Stimulated activated CD4-positive, alpha-beta T cell treated with anti-CD3 and anti-CD28 coated beads, Interleukin-1b, Interleukin-23, amount 100 ng/mL, for 24 hours (primary cell): ENCODE results near the gene GULP1.

ENCODE experiments used
- DNase-seq, 4 experiments: peaks; one replicate each; pipeline ENCODE4 v3.0.0-alpha.2; 2020; ENCODE audit warnings: low read depth in 4 of 4, low spot score in 1 of 4

GULP1 gene

DNA sequence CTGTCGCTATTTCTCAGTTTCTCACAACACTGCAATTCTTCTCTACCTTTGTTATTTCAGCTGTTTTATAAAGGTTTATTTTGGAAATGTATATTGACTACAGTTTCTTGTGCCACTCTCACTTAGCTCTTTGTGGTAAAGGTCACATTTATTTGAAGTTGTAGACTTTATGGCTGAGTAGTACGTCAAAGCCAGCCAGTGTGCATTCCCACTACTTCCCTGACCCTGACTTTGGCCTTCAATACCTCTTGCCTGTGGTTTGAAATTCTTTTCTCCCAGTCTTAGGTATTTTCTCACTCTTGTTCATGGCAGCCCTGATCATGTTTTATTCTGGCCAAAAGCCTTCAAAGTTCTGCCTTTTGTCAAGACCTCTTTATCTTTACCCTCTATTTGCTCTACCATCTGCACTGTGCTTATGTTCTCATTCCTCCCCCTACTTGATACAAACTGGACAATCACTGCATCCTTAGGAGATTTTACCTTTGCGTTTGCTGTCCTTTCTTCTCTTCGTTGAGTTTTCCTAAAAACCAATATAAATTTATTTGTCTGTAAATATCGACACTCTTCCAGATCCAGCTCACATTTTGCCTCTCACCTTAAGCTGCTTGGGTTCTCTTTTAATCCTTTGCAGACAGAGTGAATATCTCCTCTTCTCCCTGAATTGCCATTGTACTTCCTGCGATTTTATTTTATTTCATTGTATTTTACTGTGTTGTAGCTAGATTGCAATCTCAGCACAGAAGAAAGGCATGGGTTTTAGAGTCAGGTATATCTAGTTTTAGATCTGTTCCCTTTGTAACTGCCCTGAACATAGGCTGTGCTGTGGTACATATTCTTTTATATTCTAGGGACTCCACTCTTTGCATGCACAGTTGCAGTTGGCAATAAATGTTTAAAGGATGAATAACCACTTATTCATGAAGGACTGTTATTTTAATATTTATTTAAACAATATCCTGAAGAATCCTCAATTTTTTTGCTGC is 31.2 kb downstream of the GULP1 start:
- DNase-seq, result no peak

DNA sequence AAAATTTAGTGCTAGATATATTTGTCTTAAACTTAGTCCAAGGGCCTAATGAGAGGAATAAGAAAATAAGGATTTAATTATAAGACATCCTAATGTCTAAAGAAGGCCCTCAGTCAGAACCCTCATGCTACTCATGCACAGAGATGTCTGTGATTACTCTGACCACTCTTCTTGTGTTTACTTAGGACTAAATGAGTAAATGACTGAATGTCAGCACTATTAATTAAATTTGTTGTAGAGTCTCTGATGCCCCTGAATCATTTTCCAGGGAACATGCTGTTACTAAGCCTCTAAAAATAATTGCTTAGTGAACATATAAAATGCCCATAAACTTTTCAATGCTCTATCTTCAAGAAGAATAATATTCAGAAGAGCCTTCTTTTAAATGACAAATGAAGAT is 32.4 kb downstream of the GULP1 start:
- no peak for DNase-seq

DNA sequence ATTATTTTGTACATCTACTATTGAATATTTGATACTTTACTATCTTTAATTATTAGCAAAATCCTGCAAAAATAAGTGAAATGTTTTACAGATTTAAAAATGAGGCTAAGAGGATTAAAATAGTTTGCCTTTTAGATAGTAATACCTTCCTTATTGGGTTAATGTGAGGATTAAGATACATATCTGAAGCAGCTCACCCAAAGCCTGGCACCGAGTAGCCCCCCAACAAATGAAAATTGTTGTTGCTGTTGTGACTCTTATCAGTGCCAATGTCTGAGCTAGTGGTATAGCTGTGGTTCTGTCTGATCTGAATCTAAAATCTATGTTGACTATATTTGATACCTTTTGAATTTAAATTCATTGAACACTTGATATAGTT is 34.6 kb downstream of the GULP1 start:
- DNase-seq, result no peak

DNA sequence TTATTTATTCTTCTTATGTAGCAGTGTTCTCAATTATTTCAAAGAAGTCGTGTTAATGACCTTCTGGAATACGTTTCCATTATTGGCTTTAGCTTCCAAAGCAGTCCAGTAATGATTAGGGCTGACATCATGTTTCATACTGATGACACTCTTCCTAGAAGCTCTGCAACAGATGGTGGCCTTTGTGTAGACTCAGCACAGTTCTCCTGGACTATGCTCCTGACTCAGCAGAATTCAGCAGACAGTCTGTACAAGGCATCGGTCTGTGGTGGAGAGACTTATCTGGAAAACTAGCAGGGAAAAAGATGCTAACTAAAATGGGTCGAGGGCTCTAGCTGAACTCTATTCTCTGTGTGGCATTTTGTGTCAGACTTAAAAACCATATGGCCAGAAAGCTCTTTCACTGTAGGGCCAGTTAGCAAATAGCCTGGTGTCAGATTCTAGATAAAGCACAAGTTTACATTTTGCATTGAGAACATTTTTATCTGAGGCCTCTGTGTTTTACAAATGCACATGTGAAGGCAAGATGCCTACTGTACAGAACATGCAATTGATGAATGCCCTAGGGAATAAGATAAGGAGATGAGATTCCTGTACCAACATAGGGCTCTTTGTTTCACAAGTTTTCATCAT is 35.1 kb downstream of the GULP1 start:
- no peak for DNase-seq

DNA sequence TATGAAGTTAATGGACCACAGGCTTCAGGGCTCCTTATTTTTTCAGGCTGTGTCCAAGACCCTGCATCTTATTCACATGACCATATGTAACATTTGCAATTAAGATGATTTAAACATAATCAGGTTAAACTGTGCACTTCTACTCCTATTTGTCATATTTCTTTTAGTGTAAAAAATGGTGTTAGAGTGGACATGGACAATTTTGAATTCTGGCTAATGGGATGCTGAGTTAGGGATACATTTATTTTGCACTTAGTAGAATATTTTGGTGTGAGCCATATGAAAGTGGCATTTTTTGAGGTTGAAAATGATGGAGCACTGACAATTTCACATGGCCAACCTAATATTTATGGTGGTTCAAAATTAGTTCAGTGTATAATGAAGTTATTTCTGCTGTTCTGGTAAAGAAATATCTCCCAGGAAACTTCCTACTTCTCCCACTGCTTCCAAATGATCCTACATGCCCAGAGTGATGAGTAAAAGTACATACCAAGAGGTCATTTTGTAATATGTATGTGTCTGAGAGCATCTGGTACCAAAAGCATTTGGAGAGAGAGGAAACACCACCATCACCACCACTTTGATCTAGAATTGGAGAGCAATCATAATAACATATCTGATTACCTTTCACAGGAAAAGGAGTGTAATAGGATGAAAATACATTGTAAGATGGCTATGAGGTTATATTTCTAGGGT is 36.0 kb downstream of the GULP1 start:
- no peak for DNase-seq

DNA sequence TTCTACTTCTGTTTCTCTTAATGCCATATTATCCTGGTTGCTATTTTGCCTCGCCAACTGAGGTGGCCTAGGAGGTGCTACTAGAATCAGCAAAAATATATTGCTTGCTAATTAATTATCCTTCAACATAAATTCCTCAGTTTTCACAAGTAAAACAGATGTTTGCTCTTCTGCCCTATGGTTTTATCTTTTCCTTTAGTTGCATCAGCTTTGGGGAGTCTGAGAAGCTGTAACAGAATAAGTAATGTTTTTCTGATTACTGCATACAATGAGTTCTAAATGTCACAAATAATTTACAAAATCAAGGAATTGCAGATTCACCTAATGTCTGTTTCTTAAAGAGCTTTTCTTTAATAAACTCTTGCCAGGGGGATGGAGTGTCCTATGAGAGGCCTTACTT is 36.7 kb downstream of the GULP1 start:
- no peak for DNase-seq

DNA sequence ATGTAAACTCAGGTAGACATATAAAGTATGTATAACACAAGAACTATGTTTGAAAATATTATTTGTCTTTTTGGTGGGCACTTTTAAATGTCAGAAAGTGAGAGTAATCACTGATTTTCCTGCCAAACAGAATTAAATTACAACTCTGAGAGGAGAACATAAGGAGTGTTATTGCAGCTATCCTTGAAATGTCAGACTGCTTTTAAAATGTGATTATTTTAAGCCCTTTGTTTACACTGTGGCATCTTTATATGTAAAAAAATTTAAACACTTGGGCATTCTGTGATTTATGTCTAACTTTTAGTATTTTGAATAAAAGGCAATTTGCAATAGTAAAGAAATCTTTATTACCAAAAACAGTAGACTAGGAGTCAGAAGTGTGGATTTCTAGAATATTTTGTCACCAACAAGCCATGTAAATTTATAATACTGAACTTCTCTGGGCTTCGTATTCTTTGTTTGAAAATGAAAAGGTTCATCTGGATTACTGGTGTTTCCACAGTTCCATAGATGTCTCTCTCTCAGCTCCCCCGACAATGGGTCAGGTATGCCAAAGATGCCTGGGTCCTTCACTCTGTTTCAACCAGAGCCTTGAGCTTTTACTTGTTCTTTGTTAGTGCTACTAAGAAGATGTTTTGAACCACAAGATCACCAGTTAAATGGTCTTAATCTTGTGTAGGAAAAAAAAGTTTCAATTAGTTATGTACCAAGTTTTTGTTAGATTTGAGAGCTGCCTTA is 38.8 kb downstream of the GULP1 start:
- no peak for DNase-seq

DNA sequence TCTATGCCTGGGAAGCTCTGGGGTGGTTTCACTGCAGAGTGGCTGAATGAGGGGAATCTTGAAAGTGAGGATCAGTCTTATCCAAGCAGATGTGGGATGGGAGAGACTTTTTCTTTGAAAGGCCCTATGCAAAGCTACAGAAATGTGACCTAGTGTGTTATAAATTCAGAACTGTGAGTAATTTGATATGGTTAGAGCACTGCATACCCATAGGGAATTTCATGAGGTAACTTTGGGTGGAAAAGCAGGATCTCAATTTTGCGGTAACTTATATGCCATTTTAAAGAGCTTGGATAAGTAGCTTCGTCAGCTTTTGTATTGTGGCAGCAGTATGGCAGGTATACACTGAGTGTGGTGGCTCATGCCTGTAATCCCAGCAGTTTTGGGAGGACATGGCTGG is 40.9 kb downstream of the GULP1 start:
- no peak for DNase-seq

DNA sequence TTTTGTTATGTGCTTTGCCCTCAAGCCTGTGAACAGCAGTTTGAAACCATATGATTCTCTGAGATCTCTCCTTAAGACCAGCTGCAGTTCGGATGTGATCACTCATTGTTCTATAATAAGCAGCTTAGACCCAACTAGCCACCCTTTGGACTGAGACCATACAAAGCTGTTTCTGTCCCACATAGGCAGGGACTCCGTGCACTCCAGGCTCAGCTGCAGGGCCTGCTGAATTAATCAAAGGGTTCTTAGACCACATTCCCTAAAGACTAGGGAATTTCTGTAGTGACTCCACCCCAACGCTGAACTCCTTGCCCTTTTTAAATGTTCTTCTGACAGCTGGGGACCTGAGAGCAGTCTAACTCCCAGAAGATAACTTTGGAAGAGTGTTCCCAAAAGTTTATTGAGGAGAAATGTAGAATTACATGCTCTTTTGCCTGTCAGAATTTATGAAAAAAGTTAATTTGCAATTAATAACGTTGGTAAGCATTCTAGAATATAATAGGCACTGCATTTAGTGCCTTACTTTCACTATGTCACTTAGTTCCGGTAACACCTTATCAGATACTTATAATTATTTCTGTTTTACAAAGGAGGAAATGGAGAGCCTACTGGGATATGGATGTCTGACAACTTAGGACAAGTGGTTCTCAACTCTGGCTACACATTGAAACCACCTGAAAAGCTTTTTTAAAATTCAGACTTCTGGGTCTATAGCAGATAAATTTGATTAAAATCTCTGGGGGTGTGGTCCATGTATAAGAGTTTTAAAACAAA is 42.3 kb downstream of the GULP1 start:
- DNase-seq, result no peak

DNA sequence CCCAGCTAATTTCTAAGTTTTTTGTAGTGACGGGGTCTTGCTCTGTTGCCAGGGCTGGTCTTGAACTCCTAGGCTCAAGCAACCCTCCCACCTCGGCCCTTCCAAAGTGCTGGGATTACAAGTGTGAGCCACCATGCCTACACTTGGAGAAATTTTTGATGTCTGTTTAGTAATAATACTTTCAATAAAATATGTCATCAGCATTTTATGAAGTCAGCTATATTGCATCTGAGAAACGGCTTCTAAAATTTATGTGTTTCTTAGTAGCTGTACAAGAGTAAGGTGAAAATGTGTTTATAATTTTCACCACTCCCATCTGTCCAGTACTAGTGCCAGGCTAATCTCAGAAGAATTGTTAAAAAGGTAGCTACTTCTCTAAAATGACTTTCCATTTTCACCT is 46.8 kb downstream of the GULP1 start:
- DNase-seq, result no peak

DNA sequence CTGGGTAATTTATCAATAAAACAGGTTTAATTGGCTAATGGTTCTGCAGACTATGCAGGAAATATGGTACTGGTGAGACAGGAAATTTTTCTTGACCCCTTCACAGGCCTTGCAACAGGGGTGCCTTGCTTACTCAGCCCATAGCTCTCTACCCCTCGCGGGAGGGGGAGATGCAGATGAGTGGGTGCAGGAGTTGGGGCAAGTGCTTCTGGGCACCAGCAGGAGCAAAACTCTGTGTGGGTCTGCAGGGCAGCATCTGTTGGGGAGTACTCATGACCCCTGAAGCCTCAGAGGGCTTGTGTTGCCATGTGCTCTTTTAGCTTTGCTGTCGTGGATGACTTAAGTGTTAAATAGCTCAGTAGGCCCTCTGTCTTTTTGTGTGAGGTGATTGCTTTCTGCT is 48.6 kb downstream of the GULP1 start:
- DNase-seq, result no peak

DNA sequence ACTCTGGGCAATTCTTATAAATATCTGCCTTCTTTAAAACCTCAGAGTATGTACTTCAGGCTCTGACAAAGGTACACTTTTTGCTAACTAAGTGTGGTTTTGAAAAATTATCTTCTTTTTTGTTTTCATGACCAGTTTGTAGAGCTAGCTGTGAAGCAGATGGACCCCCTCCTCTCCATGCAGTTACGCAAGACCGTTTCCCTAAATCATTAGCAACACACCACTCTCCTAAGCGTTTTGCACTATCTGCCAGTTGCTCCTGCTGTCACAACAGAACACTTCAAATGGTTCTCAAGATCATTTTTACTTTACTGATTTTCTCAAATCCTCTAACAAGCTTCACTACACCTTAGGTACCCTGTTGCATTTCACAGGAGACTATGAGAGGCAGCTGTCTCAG is 53.3 kb downstream of the GULP1 start:
- DNase-seq, result no peak

DNA sequence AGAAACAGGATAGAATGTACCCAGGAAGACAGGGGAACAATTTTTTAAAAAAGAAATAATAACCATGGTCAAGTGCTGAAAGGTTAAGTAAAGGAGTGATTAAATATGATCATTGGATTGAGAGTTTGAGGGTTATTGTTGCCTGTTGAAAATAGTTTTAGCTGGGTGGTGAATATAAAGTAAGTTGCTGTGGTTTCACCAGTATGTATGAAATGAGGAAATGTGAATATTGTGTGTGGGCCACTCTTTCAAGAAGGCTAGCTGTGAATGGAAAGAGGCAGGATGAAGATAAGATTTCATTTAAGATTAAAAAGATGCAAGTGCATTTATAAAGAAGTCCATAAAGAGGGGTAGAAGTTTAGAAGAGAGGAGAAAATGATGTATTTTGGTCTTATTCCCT is 53.8 kb downstream of the GULP1 start:
- DNase-seq, result no peak

DNA sequence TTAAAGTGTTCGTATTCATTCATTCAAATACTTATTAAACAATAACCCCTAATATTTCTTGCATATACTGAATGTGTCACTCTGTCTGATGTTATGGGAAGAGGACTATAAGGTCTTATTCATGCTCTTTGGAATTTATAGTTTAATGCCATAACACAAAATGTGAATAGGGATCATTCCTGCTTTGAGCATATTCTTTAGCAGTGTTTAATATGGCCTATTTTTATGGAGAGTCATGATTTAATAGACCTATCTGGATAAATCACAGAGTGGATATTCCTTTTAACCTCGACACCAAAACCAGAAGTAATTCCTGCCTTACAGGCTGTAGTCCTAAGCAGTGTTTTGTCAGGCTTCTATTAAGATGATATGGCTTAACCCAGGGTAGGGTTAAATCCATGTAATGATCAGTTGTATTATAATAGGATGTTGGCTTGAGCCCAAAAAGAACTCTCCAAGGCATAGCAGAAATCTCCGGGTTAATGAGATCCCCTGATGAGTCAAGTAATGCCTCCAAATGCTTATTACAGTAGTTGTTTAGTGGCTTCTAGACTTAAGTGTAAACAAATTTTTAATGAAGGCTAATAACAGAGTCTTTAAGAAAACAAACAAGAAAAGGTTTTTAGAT is 54.3 kb downstream of the GULP1 start:
- no peak for DNase-seq

DNA sequence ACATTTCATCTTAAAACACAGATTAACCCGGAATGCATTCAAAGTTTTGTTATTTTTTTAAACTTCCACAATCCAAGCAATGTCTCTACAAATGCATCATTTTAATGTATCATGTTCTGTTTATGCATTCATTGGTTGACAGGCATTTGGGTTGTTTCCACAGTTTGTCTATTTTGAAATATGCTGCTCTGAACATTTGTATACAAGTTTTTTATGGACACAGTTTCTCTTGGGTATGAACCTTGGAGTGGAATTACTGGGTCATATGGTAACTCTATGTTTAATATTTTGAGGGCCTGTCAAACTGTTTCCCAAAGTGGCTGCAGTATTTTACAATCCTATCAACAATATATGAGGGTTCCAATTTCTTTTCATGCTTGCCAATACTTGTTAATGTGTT is 57.3 kb downstream of the GULP1 start:
- no peak for DNase-seq

DNA sequence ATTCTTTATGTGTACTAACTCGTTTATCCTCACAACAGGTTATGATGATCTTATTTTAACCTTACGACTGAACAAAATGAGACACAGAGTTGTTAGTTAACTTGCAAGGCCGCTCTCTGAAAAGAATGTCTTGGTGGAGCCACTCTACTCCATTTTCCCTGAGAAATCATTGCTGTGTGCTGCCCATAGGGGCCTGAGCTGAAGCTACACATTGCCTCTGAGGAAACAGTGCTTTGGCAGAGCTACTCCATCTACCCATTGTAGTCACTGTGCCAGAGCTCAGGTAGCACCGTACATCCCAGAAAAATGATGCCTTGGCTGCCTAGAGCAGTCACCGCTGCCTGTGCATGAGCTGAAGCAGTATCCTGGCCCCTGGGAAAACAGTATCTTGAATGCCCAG is 61.6 kb downstream of the GULP1 start:
- no peak for DNase-seq

DNA sequence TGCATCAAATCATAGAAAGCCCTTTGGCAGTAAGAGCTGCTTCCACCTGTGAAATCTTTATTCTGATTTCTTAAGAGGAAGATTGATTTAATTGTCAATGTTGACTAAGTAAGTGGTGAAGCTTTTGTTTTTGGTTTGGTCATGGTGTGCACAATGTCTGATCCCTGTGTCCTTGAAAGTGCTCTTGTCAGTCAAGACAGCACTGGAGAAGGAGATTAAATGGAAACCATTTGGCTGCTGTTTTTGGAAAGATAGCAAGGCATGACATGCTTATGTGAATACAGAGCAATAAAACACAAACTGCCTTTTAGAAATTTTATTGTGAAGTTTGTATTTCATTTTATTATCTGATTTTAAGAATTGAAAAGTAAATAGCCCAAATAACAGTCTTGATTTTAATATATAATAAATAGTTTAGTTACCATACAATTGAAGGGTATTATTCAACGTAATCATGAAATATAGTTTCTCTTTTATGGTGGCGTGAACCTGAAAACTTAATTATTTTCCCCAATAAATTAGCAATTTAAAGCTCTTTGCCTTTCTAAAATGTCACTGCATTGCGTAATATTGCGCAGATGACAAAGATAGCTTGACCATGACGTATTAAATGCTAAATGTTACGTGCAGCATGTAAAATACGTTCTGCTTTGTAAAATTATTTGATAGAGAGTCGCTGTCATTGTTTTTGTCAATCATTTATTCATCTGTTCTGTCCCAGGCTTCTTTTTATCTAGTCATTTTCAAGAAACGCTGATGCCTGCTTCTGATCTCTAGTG is 69.0 kb downstream of the GULP1 start:
- DNase-seq, result no peak

DNA sequence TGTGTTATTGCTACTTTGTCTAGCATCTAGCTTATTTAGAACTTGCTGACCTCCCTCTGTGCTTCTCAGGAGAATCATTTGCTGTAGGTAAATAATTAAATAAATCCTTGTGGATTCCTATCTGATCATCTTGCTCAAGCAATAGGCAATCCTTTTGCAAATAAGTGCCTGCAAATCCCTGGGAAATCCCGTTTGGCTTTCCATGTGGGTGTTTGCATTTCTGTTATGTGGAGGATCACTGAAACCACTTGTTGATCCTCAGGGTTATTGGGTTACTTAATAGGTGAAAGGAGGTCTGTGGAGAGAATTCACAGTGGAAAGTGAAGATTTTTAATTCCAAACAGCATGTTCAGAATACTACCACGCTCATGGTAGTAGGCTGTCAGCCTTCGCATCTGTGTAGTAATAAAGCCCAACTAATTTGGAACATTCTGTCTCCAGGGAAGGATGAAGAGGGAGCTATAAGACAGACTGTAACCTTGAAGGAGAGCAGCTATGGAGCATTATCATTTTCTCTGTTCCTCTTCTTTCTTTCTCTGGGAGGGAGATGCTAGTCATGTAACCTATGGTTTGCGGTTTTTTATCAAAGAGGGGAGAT is 72.5 kb downstream of the GULP1 start:
- no peak for DNase-seq

DNA sequence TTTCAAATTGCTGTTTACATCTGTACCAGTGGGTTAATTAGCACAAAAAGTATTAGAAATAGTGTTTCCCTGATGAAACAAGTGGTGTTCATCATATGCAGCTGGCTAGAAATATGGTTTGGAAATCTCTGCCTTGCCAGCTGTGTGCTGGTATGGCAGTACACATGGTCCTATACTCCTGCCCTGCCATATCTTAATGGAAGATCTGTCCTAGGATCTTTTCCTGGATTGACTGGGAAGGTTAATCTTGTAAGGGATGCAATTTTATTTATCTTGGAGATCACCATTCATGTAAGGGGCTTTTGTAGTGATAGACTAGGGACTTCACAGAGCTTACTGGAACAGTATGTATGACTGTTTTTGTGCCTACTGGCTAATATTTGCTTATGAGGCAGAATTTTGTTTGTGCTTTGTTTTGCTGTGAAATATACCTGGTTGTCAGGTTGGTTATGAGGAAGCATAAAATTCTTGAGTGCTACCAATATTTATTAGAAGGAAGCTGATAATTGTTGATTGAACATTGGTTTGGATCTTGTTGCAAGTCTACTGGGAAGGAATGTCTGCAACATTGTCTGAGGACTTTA is 73.5 kb downstream of the GULP1 start:
- no peak for DNase-seq
